OCI-LY7 (cell line): ENCODE measurements around the gene SYNGR4.

Source experiments
- CTCF ChIP-seq: fragments of 200-600 bp; sonication (generic); conservative IDR thresholded peaks from 2 replicates; pipeline ENCODE4 v1.5.1; 2014; ENCODE audit warnings: mild to moderate bottlenecking, antibody characterized with exemption, low read length, moderate library complexity, mixed read lengths
- EZH2phosphoT487 ChIP-seq: fragments of 200-600 bp; sonication (generic); IDR thresholded peaks from 2 replicates; pipeline ENCODE4 v1.6.1; 2018; ENCODE audit warnings: low read depth, borderline replicate concordance, mild to moderate bottlenecking, mixed run types, antibody characterized with exemption, low read length, moderate library complexity, mixed read lengths

GRCh38 chr19:48354332-48354992 lies 9.7 kb upstream of the SYNGR4 start:
- no peak for TF ChIP-seq CTCF
- TF ChIP-seq EZH2phosphoT487, result no peak
